Breast epithelium (tissue), 4 donors: Measurements from ENCODE around the gene TRIM36. TPM values are rescaled to one million over a fixed set of nuclear protein-coding genes. Genes with fewer than 3 reads are reported as not detected.
A peak's percentile ranks its signal among the peaks of the same experiment; 100 is the strongest.

Source experiments
- DNase-seq, 2 donors: peaks; one replicate each; pipeline ENCODE4 v3.0.0-alpha.2; 2019; ENCODE audit warnings: low spot score in 2 of 2
- H3K27ac ChIP-seq, 2 donors: fragments of 200-600 bp; sonication (generic) in 1 of 2; one replicate each; pipeline ENCODE4 v1.5.1; 2016 to 2019; ENCODE audit warnings: mild to moderate bottlenecking in 1 of 2
- H3K27me3 ChIP-seq, 2 donors: fragments of 200-600 bp; sonication (generic) in 1 of 2; one replicate each; pipeline versions ENCODE4 v1.5.1 to v1.6.0; 2017 to 2019; ENCODE audit warnings: control low read depth in 1 of 2, mild to moderate bottlenecking in 1 of 2
- H3K36me3 ChIP-seq: fragments of 200-600 bp; one replicate; pipeline ENCODE4 v1.5.1; 2019
- H3K4me1 ChIP-seq, 2 donors: fragments of 200-600 bp; sonication (generic); one replicate each; pipeline ENCODE4 v1.5.1; 2016 to 2019; ENCODE audit warnings: control low read depth in 1 of 2
- H3K4me3 ChIP-seq, 3 donors: fragments of 200-600 bp; sonication (generic); 1 replicate in 2 of 3; 2 replicates in 1 of 3; pipeline ENCODE4 v1.5.1; 2016 to 2019; ENCODE audit warnings: mild to moderate bottlenecking in 3 of 3, moderate library complexity in 2 of 3
- H3K9me3 ChIP-seq, 2 donors: fragments of 200-600 bp; sonication (generic) in 1 of 2; one replicate each; pipeline ENCODE4 v1.5.1; 2016 to 2019; ENCODE audit warnings: control low read depth in 1 of 2
- CTCF ChIP-seq, 3 donors: fragments of 450-650 bp; IDR thresholded peaks; one replicate each; pipeline ENCODE4 v1.5.1; 2016 to 2017; ENCODE audit warnings: antibody characterized with exemption in 3 of 3, mild to moderate bottlenecking in 3 of 3, moderate library complexity in 3 of 3
- POLR2A ChIP-seq: fragments of 450-650 bp; IDR thresholded peaks from one replicate; pipeline ENCODE4 v1.6.1; 2016; ENCODE audit warnings: antibody characterized with exemption, mild to moderate bottlenecking, moderate library complexity
- POLR2AphosphoS5 ChIP-seq, 3 donors: sonication (generic); formaldehyde crosslinking; IDR thresholded peaks; one replicate each; pipeline ENCODE4 v1.6.1; 2017; ENCODE audit warnings: antibody characterized with exemption in 3 of 3
- intact Hi-C: fragments of 100-400 bp; cut with DNase I; formaldehyde crosslinking; loops from one replicate; pipeline ENCODE4 v1.15.1; 2023; ENCODE audit warnings: low total_unique reads
- total RNA-seq, 3 donors: library from RNA; depleted of rRNA; stranded (reverse); fragments of >200 nt; gene quantifications; one replicate each; pipeline ENCODE4 v1.1.0, GENCODE V29; 2016

TRIM36 gene
- total RNA-seq, 3 donors from 2014 or later = 1.8 to 7.2 (median 6.9) TPM

GRCh38 chr5:115179394-115180164 is 9.9 kb upstream of the TRIM36 start:
- H3K27ac ChIP-seq = no peak overlapping the region
- peaks cover 2 to 59% of the 10 kb centered on the region in 2 donors for H3K27me3 ChIP-seq
- peaks cover 0 to 8% of the 10 kb centered on the region in 2 donors for H3K4me1 ChIP-seq
- no peak for DNase-seq
- no peaks in the 10 kb centered on the region for H3K9me3 ChIP-seq
- H3K4me3 ChIP-seq = peak overlapping the region; percentile 43 to 70 (median 49)
- H3K36me3 ChIP-seq = no peaks in the 10 kb centered on the region
- intact Hi-C loops = loop anchor here (10.0 kb wide), 1 partner anchor 1375 kb away; no protein-coding TSS in a partner anchor
- no peak for TF ChIP-seq CTCF (IDR thresholded peaks at IDR 0.05)

GRCh38 chr5:115179030-115179393 is 9.3 kb upstream of the TRIM36 start:
- H3K27me3 ChIP-seq = peaks cover 2 to 53% of the 10 kb centered on the region in 2 donors

GRCh38 chr5:115170929-115171510 is 1.3 kb upstream of the TRIM36 start:
- Histone ChIP-seq H3K36me3 (no peaks in the 10 kb centered on the region), H3K4me3 (peak overlapping the region; percentile 58 to 79 (median 64)), H3K4me1 (no peaks in the 10 kb centered on the region), H3K9me3 (no peaks in the 10 kb centered on the region), H3K27ac (peak overlapping the region; percentile 45 to 81), H3K27me3 (peaks cover 0 to 18% of the 10 kb centered on the region in 2 donors)
- TF ChIP-seq POLR2A (no peak), CTCF (IDR thresholded peaks at IDR 0.05) (no peak), POLR2AphosphoS5 (IDR thresholded peaks at IDR 0.05) (no peak)
- intact Hi-C loops = no loop called here
- DNase-seq = no peak

More at GRCh38 chr5:115179030-115179393, 9.3 kb upstream of the TRIM36 start:
- no peak for TF ChIP-seq POLR2A
- Histone ChIP-seq H3K4me3 (peak overlapping the region in 2 of 3 donors; percentile 49 to 70), H3K27ac (no peak overlapping the region), H3K36me3 (no peaks in the 10 kb centered on the region), H3K9me3 (no peaks in the 10 kb centered on the region), H3K4me1 (peaks cover 0 to 8% of the 10 kb centered on the region in 2 donors)
- intact Hi-C loops = no loop called here
- no peak for DNase-seq

- Histone ChIP-seq H3K4me1 (no peaks in the 10 kb centered on the region), H3K36me3 (no peaks in the 10 kb centered on the region), H3K9me3 (no peaks in the 10 kb centered on the region), H3K4me3 (peak overlapping the region; percentile 58 to 79 (median 64)), H3K27ac (peak overlapping the region; percentile 45 to 81), H3K27me3 (peaks cover 0 to 24% of the 10 kb centered on the region in 2 donors)
- intact Hi-C loops = no loop called here
- TF ChIP-seq POLR2A (no peak), POLR2AphosphoS5 (IDR thresholded peaks at IDR 0.05) (no peak)
- no peak for DNase-seq
Observed at GRCh38 chr5:115170134-115170928, 623 bp upstream of the TRIM36 start.

- H3K9me3 ChIP-seq = no peaks in the 10 kb centered on the region
- H3K27ac ChIP-seq = peak overlapping the region in 1 of 2 donors; percentile 56
- no peak for TF ChIP-seq CTCF (IDR thresholded peaks at IDR 0.05)
- TF ChIP-seq POLR2AphosphoS5 (IDR thresholded peaks at IDR 0.05) = no peak
- no peak for TF ChIP-seq POLR2A
- intact Hi-C loops = loop anchor here (5.0 kb wide), 1 partner anchor 1478 kb away; no protein-coding TSS in a partner anchor
- H3K27me3 ChIP-seq = peaks cover 0 to 25% of the 10 kb centered on the region in 2 donors
- peak overlapping the region; percentile 58 to 79 (median 64) for H3K4me3 ChIP-seq
- no peaks in the 10 kb centered on the region for H3K36me3 ChIP-seq
- no peaks in the 10 kb centered on the region for H3K4me1 ChIP-seq
- DNase-seq = peak in 1 of 2 donors; percentile 62
Observed at GRCh38 chr5:115168829-115169486, 750 bp downstream of the TRIM36 start.
